WI38 (cell line): ENCODE measurements around the gene BLOC1S2.

Experiments used
- H3K4me3 ChIP-seq: 2 replicates; pipeline ENCODE4 v1.5.1; 2011; ENCODE audit warnings: low read depth, mild to moderate bottlenecking, control low read depth, low read length
- TF ChIP-seq, protein P1 (sequence below): IDR thresholded peaks from 2 replicates; pipeline ENCODE4 v1.5.1; 2012; ENCODE audit warnings: low read depth, mild to moderate bottlenecking, control low read depth, low read length

The BLOC1S2 gene

DNA sequence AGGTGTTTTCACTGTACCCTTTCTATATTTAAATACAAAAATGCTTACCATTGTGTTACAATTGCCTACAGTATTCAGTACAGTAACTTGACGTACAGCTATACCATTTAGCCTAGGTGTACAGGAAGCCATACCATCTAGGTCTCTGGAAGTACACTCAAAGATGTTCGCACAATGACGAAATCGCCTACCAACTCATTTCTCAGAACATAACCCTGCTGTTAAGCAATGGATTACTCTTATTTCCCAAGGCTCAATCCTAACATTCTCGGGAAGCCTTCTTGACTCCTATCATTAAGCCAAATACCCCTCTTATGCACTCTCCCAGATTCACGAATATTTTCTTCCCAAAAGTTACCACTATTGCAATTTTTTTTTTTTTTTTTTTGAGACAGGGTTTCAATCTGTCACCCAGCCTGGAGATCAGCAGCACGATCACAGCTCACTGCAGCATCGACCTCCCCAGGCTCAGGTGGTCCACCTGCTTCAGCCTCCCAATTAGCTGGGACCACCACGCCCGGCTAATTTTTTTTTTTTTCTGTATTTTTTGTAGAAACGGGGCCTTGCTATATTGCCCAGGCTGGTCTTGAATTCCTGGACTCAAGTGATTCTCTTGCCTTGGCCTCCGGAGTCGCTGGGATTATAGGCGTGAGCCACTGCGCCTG lies 20.5 kb downstream of the BLOC1S2 start:
- peak overlapping the region; percentile 100 for H3K4me3 ChIP-seq
- TF ChIP-seq, protein P1, sequence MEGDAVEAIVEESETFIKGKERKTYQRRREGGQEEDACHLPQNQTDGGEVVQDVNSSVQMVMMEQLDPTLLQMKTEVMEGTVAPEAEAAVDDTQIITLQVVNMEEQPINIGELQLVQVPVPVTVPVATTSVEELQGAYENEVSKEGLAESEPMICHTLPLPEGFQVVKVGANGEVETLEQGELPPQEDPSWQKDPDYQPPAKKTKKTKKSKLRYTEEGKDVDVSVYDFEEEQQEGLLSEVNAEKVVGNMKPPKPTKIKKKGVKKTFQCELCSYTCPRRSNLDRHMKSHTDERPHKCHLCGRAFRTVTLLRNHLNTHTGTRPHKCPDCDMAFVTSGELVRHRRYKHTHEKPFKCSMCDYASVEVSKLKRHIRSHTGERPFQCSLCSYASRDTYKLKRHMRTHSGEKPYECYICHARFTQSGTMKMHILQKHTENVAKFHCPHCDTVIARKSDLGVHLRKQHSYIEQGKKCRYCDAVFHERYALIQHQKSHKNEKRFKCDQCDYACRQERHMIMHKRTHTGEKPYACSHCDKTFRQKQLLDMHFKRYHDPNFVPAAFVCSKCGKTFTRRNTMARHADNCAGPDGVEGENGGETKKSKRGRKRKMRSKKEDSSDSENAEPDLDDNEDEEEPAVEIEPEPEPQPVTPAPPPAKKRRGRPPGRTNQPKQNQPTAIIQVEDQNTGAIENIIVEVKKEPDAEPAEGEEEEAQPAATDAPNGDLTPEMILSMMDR, result no peak

DNA sequence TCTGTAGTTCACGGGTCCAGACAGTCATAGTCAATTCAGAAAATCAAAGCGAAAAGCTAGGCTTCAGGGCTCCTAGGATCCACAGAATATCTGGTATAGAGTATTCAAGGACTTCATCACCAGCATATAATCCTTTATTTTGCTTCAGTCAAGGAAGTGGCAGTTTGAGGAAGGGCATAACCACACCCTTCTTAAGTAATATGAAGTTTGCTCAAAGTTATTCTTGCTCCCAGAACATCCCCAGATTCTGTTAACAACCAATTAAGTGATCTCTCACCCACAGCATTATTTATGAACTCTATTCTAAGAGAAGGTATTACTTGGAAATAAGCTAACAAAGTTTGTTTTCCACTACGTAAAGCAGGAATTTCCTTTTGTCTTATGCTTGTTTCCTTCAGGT lies 32.3 kb downstream of the BLOC1S2 start:
- TF ChIP-seq, protein P1, result no peak
- no peak overlapping the region for H3K4me3 ChIP-seq

GRCh38 chr10:100253041-100253440 lies 33.4 kb downstream of the BLOC1S2 start:
- TF ChIP-seq, protein P1, result no peak
- H3K4me3 ChIP-seq, result no peak overlapping the region

GRCh38 chr10:100248820-100249219 lies 37.7 kb downstream of the BLOC1S2 start:
- TF ChIP-seq, protein P1, result no peak
- no peak overlapping the region for H3K4me3 ChIP-seq

DNA sequence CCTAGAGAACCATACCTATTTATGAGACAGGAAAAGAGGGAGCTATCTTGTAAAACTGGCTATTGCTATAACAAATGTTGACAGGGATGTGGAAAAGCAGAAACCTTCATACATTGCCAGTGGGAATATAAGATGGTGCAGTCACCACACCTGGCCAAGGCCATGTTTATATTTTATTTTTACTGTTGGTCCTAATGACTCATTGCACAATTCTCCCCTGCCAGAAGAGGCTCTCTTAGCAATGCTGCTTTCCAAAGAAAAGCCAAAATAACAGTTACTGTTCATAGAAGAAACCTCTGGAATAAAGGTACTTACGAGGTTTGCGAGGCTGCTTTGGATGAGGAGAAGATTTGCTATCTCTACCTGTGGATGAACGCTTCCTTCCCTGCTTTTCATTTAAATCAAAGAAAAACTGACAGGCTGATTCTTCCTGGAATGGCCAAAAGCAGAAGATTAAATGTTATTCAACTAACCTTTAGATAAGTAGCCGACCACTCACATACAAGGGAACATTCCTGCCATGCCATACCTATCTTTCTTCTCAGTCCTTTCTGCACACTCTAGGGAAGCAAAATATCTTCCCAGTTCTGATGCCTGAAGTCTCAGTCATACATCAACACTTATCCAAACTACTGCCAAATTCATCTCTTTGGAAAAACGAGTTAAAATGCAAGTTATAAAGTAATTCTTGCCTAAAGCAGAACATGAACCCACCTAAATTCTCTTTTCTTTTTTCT lies 40.8 kb downstream of the BLOC1S2 start:
- TF ChIP-seq, protein P1, result no peak

GRCh38 chr10:100239851-100240250 lies 46.6 kb downstream of the BLOC1S2 start:
- H3K4me3 ChIP-seq, result no peak overlapping the region
- TF ChIP-seq, protein P1, result no peak

More for the DNA sequence above, 40.8 kb downstream of the BLOC1S2 start:
- H3K4me3 ChIP-seq, result no peak overlapping the region

DNA sequence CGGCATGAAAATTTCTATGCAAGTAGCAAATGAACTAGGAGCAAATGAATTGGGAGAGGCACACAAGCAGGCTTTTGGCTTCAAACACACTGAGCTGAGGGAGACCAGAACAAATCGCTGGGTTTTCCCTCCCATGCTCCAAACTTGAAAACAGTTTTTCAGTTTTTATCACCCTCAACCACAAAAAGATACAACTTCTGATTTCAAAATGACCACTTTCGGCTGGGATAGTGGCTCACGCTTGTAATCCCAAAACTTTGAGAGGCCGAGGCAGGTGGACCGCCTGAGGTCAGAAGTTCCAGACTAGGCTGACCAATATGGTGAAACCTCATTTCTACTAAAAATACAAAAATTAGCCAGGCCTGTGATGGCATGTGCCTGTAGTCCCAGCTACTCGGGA lies 48.1 kb downstream of the BLOC1S2 start:
- TF ChIP-seq, protein P1, result no peak

More for the DNA sequence above, 48.1 kb downstream of the BLOC1S2 start:
- H3K4me3 ChIP-seq, result no peak overlapping the region
